Erythroblast (primary cell): ENCODE results near the gene ARHGAP26.

Experiments used
- GATA1 ChIP-seq: IDR thresholded peaks from 2 replicates; pipeline ENCODE4 v1.6.1; 2011; ENCODE audit warnings: low read depth, mild to moderate bottlenecking, control low read depth, low read length, moderate library complexity
- POLR2A ChIP-seq: IDR thresholded peaks from 2 replicates; pipeline ENCODE4 v1.6.1; 2011; ENCODE audit warnings: mild to moderate bottlenecking, low read length

GRCh38 chr5:143040622-143041021 lies 270.4 kb downstream of the ARHGAP26 start:
- no peak for TF ChIP-seq POLR2A
- no peak for TF ChIP-seq GATA1
